HG02678 (cell line): ENCODE results near the gene HGS.

Source experiments
- ATAC-seq: cut with Tn5 transposase; IDR thresholded peaks from one replicate; pipeline ENCODE4 v1.9.1; 2021; ENCODE audit warnings: mild to moderate bottlenecking, moderate library complexity; ENCODE audit not compliant: unreplicated experiment

Gene HGS

GRCh38 chr17:81715872-81716673, 32.3 kb downstream of the HGS start:
- ATAC-seq = no peak

- no peak for ATAC-seq
Observed at GRCh38 chr17:81716674-81716996, 32.8 kb downstream of the HGS start.

GRCh38 chr17:81717049-81717765, 33.4 kb downstream of the HGS start:
- no peak for ATAC-seq

GRCh38 chr17:81717766-81718089, 33.9 kb downstream of the HGS start:
- no peak for ATAC-seq

GRCh38 chr17:81719410-81720266, 35.8 kb downstream of the HGS start:
- ATAC-seq = no peak

- no peak for ATAC-seq
Observed at GRCh38 chr17:81720267-81721071, 36.7 kb downstream of the HGS start.

- no peak for ATAC-seq
Observed at GRCh38 chr17:81722184-81723120, 38.6 kb downstream of the HGS start.

- no peak for ATAC-seq
Observed at GRCh38 chr17:81723651-81724209, 39.9 kb downstream of the HGS start.

- ATAC-seq = no peak
Observed at GRCh38 chr17:81725439-81725838, 41.6 kb downstream of the HGS start.

GRCh38 chr17:81726004-81726403, 42.2 kb downstream of the HGS start:
- ATAC-seq = no peak

GRCh38 chr17:81727324-81728031, 43.7 kb downstream of the HGS start:
- no peak for ATAC-seq

GRCh38 chr17:81733507-81734404, 49.9 kb downstream of the HGS start:
- no peak for ATAC-seq

GRCh38 chr17:81734405-81735263, 50.8 kb downstream of the HGS start:
- ATAC-seq = no peak

GRCh38 chr17:81735264-81736102, 51.7 kb downstream of the HGS start:
- ATAC-seq = no peak

GRCh38 chr17:81737947-81738800, 54.4 kb downstream of the HGS start:
- no peak for ATAC-seq
